ENCODE results near the gene CHST13. TPM values are rescaled to one million over a fixed set of nuclear protein-coding genes. Genes with fewer than 3 reads are reported as not detected.

Gene CHST13
- total and polyA plus RNA-seq, 2 of the 4 experiments (the other 2 are of a cell fraction): not detected

- H4K91ac ChIP-seq (ENCODE audit: insufficient read depth, low read depth, low read length): no peak overlapping the region
- no peak overlapping the region for H3K14ac ChIP-seq (replicated peaks; ENCODE audit: low read depth, low read length)
- no peaks in the 10 kb centered on the region; the same call in 1 of the 2 replicates for H3K9me3 ChIP-seq (ENCODE audit: control insufficient read depth, insufficient read depth, low read length)
- no peaks in the 10 kb centered on the region for H3K36me3 ChIP-seq (ENCODE audit: control insufficient read depth, insufficient read depth, low read length)
- no TSS peak for BruUV-seq (replicated peaks)
- no peak overlapping the region for H2AK5ac ChIP-seq (ENCODE audit: low read depth, low read length)
- intact Hi-C loops (cut with micrococcal nuclease): no loop called here
- no peaks in the 10 kb centered on the region for H3K79me1 ChIP-seq (ENCODE audit: low read depth in 1 of 2, low read length in 2 of 2)
- peaks cover 37% of the 10 kb centered on the region for H3K27me3 ChIP-seq (ENCODE audit: control insufficient read depth, insufficient read depth, low read length)
- in situ Hi-C loops (cut with MboI; ENCODE audit: low sequenced_read_pairs): no loop called here
- CTCF ChIA-PET: no interaction called here
- 50% methylated on average over 1 of the region's 6 CpGs; no CpG with 5 or more reads in 1 of the 2 experiments for WGBS, 2 experiments (ENCODE audit: extremely low coverage in 2 of 2, insufficient read length in 1 of 2)
- H2BK20ac ChIP-seq (ENCODE audit: low read depth, low read length): no peak overlapping the region
- H3K56ac ChIP-seq (ENCODE audit: extremely low read depth, insufficient read depth, low read length): no peak overlapping the region
- H3K18ac ChIP-seq (ENCODE audit: low read depth, low read length): no peak overlapping the region
- DNase-seq (no peak), ATAC-seq (ENCODE audit: low read depth) (no peak)
- H2BK15ac ChIP-seq (ENCODE audit: low read depth, low read length): no peak overlapping the region
- no peaks in the 10 kb centered on the region; the same call in 1 of the 2 replicates for H3K4me1 ChIP-seq (ENCODE audit: control insufficient read depth, insufficient read depth, low read length)
- POLR2A ChIA-PET (ENCODE audit: unreplicated experiment): no interaction called here
- no peak overlapping the region for H3K23ac ChIP-seq (ENCODE audit: low read depth, low read length)
- H2AFZ ChIP-seq (replicated peaks; ENCODE audit: low read length, poor library complexity): no peak overlapping the region
- no peak overlapping the region for H3K9ac ChIP-seq (ENCODE audit: low read depth, low read length)
- no peaks in the 10 kb centered on the region for H4K20me1 ChIP-seq (ENCODE audit: insufficient read depth, low read length)
- TF ChIP-seq CTCF (conservative IDR thresholded peaks at IDR 0.05; ENCODE audit: low read depth, low read length) (no peak), RFX5 (IDR thresholded peaks at IDR 0.05; ENCODE audit: low read depth, low read length) (no peak), MXI1 (IDR thresholded peaks at IDR 0.05; ENCODE audit: borderline replicate concordance, low read depth, low read length) (no peak)
- H3K9me1 ChIP-seq (ENCODE audit: insufficient read depth, low read length): no peaks in the 10 kb centered on the region
- H2AK9ac ChIP-seq (replicated peaks; ENCODE audit: low read depth, low read length, poor library complexity): no peak overlapping the region
- H4K5ac ChIP-seq (ENCODE audit: low read depth, low read length): no peak overlapping the region
- no peak overlapping the region for H3K4me3 ChIP-seq (ENCODE audit: insufficient read depth, low read depth, low read length)
- no peak overlapping the region for H2BK5ac ChIP-seq (ENCODE audit: low read depth, low read length, poor library complexity, severe bottlenecking)
- dilution Hi-C loops (cut with HindIII; ENCODE audit: low sequenced_read_pairs, unreplicated experiment): no loop called here
- H4K8ac ChIP-seq (ENCODE audit: low read depth in 2 of 2, low read length in 2 of 2): no peak overlapping the region
- H3K27ac ChIP-seq (ENCODE audit: insufficient read depth, low read length): no peak overlapping the region
- no peak overlapping the region for H3K4ac ChIP-seq (ENCODE audit: low read depth, low read length)
- no peak overlapping the region for H3K4me2 ChIP-seq (ENCODE audit: low read depth, low read length)
- H2BK120ac ChIP-seq (ENCODE audit: low read depth, low read length): no peak overlapping the region
Measured at GRCh38 chr3:126546013-126546412, 22.1 kb downstream of the CHST13 start.
